ENCODE results near the gene KRTAP20-3.

The KRTAP20-3 gene

DNA sequence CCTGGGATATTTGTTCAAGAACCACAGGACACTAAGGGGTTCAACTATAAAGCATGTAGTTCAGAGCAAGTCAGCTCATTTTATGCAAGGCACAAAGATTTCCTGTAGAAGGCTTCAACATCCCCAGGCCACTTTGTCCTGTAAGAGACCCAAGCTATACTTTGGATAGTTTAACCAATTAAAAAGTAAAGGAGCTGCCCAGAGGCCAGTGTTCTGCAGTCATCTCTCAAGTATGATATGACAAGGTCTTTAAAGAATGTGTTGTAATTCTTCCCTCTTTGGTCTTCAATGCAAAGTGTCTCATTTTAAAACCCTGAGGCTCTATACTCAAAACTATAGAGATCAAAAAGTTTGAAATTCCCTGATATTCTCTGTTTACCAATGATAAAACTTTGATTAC lies 34.1 kb downstream of the KRTAP20-3 start:
- no peak overlapping the region for H3K4me3 ChIP-seq (ENCODE audit: low read length)
- TF ChIP-seq, protein P1, sequence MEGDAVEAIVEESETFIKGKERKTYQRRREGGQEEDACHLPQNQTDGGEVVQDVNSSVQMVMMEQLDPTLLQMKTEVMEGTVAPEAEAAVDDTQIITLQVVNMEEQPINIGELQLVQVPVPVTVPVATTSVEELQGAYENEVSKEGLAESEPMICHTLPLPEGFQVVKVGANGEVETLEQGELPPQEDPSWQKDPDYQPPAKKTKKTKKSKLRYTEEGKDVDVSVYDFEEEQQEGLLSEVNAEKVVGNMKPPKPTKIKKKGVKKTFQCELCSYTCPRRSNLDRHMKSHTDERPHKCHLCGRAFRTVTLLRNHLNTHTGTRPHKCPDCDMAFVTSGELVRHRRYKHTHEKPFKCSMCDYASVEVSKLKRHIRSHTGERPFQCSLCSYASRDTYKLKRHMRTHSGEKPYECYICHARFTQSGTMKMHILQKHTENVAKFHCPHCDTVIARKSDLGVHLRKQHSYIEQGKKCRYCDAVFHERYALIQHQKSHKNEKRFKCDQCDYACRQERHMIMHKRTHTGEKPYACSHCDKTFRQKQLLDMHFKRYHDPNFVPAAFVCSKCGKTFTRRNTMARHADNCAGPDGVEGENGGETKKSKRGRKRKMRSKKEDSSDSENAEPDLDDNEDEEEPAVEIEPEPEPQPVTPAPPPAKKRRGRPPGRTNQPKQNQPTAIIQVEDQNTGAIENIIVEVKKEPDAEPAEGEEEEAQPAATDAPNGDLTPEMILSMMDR (IDR thresholded peaks at IDR 0.05; ENCODE audit: insufficient read depth, low read depth, low read length, missing control alignments), result no peak
- DNase-seq (ENCODE audit: low read depth), result peak; percentile 2

DNA sequence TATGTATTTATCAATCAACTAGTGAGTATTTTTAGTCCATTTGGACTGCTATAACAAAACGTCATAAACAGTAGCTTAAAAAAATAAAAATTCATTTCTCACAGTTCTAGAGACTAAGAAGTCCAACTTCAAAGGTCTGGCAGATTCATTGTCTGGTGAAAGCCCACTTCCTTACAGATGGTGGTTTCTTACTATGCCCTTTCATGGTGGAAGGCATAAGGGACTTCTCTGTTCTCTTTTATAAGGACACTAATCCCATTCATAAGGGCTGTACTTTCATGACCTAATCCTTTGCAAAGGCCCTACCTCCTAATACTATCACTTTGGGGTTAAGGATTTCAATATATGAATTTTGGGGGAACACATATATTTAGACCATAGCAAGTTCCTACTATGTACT lies 37.9 kb downstream of the KRTAP20-3 start:
- TF ChIP-seq, protein P1 (IDR thresholded peaks at IDR 0.05; ENCODE audit: insufficient read depth, low read depth, low read length, missing control alignments), result no peak

DNA sequence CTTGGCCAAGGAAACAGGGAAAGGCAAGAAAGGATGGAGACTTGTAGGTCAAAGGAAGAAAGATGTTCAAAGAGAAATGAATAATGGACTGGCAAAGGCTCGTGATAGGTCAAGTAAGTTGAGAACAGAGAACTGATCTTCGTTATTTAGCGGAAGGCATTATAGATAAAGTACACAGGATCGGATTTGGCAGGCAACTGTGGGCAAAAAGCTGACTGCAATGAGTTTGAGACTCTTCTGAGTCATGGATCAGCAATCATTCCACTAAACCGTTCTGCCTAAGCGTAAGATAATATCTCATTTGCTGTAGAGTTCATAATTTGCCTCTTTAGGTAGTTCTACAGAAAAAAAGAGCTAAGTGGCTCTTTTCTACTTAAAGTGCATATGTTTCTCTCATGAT lies 41.8 kb downstream of the KRTAP20-3 start:
- TF ChIP-seq, protein P1 (IDR thresholded peaks at IDR 0.05; ENCODE audit: insufficient read depth, low read depth, low read length, missing control alignments), result no peak
- H3K4me3 ChIP-seq (ENCODE audit: low read length), result no peak overlapping the region
- DNase-seq (ENCODE audit: low read depth), result no peak

More for the DNA sequence above, 37.9 kb downstream of the KRTAP20-3 start:
- H3K4me3 ChIP-seq (ENCODE audit: low read length), result no peak overlapping the region
- DNase-seq (ENCODE audit: low read depth), result no peak

DNA sequence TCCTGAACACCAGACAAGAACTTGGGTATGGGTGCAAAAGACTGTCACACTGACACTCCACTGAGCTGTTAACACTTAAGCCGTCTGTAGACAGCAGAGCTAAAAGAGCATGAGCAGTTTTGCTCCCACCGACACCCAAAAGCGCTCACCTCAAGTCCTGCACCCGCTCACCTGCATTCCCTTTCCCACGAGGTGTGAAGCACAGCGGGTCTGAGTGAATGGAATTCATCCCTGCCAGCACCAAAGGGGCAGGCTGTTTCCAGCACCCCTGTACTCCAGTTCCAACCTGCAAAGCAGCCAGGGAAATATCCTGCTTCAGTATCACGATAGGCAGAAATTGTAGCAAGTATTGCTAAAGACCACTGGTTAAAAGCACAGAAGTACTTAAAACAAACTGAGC lies 47.2 kb downstream of the KRTAP20-3 start:
- no peak for DNase-seq (ENCODE audit: low read depth)
- TF ChIP-seq, protein P1 (IDR thresholded peaks at IDR 0.05; ENCODE audit: insufficient read depth, low read depth, low read length, missing control alignments), result no peak
- H3K4me3 ChIP-seq (ENCODE audit: low read length), result no peak overlapping the region
